Measurements from ENCODE around the gene SFT2D1. TPM values are rescaled to one million over a fixed set of nuclear protein-coding genes. Genes with fewer than 3 reads are reported as not detected.
A peak's percentile ranks its signal among the peaks of the same experiment; 100 is the strongest.

SFT2D1 gene
- total and polyA plus RNA-seq, 9 of the 15 experiments (the other 6 are each of a cell fraction or from before 2014, with no cell fraction given), result 54.4 to 140 (median 74.6) TPM

- no peak for TF ChIP-seq HMBOX1 (IDR thresholded peaks at IDR 0.05)
- no peak for TF ChIP-seq MYC (IDR thresholded peaks at IDR 0.05; ENCODE audit: low read depth, low read length)
- no peak for TF ChIP-seq MYC (CRISPR knock-in tag; IDR thresholded peaks at IDR 0.05; ENCODE audit: borderline replicate concordance, low read depth)
- TF ChIP-seq ARID1B (IDR thresholded peaks at IDR 0.05), result no peak
- TF ChIP-seq STAT5A (IDR thresholded peaks at IDR 0.05; ENCODE audit: borderline replicate concordance, low read length), result no peak
- TF ChIP-seq ELF2 (CRISPR knock-in tag; IDR thresholded peaks at IDR 0.05), result no peak
- TF ChIP-seq, protein P1, sequence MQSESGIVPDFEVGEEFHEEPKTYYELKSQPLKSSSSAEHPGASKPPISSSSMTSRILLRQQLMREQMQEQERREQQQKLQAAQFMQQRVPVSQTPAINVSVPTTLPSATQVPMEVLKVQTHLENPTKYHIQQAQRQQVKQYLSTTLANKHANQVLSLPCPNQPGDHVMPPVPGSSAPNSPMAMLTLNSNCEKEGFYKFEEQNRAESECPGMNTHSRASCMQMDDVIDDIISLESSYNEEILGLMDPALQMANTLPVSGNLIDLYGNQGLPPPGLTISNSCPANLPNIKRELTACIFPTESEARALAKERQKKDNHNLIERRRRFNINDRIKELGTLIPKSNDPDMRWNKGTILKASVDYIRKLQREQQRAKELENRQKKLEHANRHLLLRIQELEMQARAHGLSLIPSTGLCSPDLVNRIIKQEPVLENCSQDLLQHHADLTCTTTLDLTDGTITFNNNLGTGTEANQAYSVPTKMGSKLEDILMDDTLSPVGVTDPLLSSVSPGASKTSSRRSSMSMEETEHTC (IDR thresholded peaks at IDR 0.05), result no peak
- TF ChIP-seq YY1 (IDR thresholded peaks at IDR 0.05; ENCODE audit: borderline replicate concordance in 1 of 3, control insufficient read depth in 1 of 3, extremely low read depth in 1 of 3, insufficient read depth in 3 of 3, insufficient read length in 1 of 3, insufficient replicate concordance in 2 of 3, low read depth in 1 of 3, low read length in 2 of 3), result no peak
- TF ChIP-seq CAMTA2 (CRISPR knock-in tag; conservative IDR thresholded peaks at IDR 0.05), result no peak
- TF ChIP-seq NRF1 (conservative IDR thresholded peaks at IDR 0.05 in 1 of 2, IDR thresholded peaks at IDR 0.05 in 1 of 2), result 0 out of 4 replicates have a peak, but pooled peaks of 1 of the 2 experiments have one; percentile 14
- TF ChIP-seq ATF7 (IDR thresholded peaks at IDR 0.05), result peak; percentile 34; the same call in 1 of the 2 replicates
- TF ChIP-seq JUNB (CRISPR knock-in tag; conservative IDR thresholded peaks at IDR 0.05), result no peak
- no peak for TF ChIP-seq IRF2 (CRISPR knock-in tag; IDR thresholded peaks at IDR 0.05)
- no peak for TF ChIP-seq HIVEP1 (CRISPR knock-in tag; IDR thresholded peaks at IDR 0.05)
- TF ChIP-seq, protein P2, sequence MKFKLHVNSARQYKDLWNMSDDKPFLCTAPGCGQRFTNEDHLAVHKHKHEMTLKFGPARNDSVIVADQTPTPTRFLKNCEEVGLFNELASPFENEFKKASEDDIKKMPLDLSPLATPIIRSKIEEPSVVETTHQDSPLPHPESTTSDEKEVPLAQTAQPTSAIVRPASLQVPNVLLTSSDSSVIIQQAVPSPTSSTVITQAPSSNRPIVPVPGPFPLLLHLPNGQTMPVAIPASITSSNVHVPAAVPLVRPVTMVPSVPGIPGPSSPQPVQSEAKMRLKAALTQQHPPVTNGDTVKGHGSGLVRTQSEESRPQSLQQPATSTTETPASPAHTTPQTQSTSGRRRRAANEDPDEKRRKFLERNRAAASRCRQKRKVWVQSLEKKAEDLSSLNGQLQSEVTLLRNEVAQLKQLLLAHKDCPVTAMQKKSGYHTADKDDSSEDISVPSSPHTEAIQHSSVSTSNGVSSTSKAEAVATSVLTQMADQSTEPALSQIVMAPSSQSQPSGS (CRISPR knock-in tag; IDR thresholded peaks at IDR 0.05), result no peak
- no peak for TF ChIP-seq PTRF (tag; IDR thresholded peaks at IDR 0.05)
- TF ChIP-seq, protein P3, sequence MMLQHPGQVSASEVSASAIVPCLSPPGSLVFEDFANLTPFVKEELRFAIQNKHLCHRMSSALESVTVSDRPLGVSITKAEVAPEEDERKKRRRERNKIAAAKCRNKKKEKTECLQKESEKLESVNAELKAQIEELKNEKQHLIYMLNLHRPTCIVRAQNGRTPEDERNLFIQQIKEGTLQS (IDR thresholded peaks at IDR 0.05), result peak; percentile 61; the same call in 1 of the 2 replicates
- TF ChIP-seq, protein P3 (CRISPR knock-in tag; conservative IDR thresholded peaks at IDR 0.05), result no peak
- no peak for TF ChIP-seq CTCFL (IDR thresholded peaks at IDR 0.05; ENCODE audit: borderline replicate concordance, insufficient read depth, low read depth, low read length, poor library complexity, severe bottlenecking)
Measured at GRCh38 chr6:166312832-166313231, 29.5 kb downstream of the SFT2D1 start (continued).
